B cell (primary cell): ENCODE measurements around the gene TEAD1. TPM values are rescaled to one million over a fixed set of nuclear protein-coding genes. Genes with fewer than 3 reads are reported as not detected.

ENCODE experiments used
- ATAC-seq: fragments of 200-7000 bp; cut with Tn5 transposase; one replicate; pipeline ENCODE4 v1.10.0; 2021; ENCODE audit warnings: low read depth, mild to moderate bottlenecking, moderate number of reproducible peaks, moderate library complexity
- CTCF ChIA-PET: fragments of 350-600 bp; sonication (Branson Sonifier 250); formaldehyde crosslinking; loops from one replicate; lab custom pipeline; 2021; ENCODE audit warnings: antibody characterized with exemption, inconsistent platforms; lab: Charles Lee
- POLR2A ChIA-PET: fragments of 350-600 bp; sonication (Branson Sonifier 250); formaldehyde crosslinking; loops from one replicate; lab custom pipeline; 2021; ENCODE audit warnings: antibody characterized with exemption; lab: Charles Lee
- DNase-seq: peaks from one replicate; pipeline ENCODE4 v3.0.0; 2013
- H2AFZ ChIP-seq: 2 replicates; pipeline ENCODE4 v1.6.1; 2012; ENCODE audit warnings: mild to moderate bottlenecking, low read depth, low read length; ENCODE audit not compliant: insufficient read depth, poor library complexity, severe bottlenecking
- H3K27ac ChIP-seq, 2 donors: 1 replicate in 1 of 2; 2 replicates in 1 of 2; pipeline ENCODE4 v1.5.1; 2012 to 2013; ENCODE audit warnings: low read length in 2 of 2, mild to moderate bottlenecking in 2 of 2, moderate library complexity in 1 of 2
- H3K27me3 ChIP-seq, 4 experiments: fragments of 200-600 bp in 1 of 4; sonication (generic) in 1 of 4; replicated peaks in 1 of 4; 1 replicate in 2 of 4; 2 replicates in 2 of 4; pipeline versions ENCODE4 v1.6.1 to v1.7.0; 2013 to 2016; ENCODE audit warnings: low read length in 3 of 4, mild to moderate bottlenecking in 2 of 4, mixed read lengths in 1 of 4, moderate library complexity in 1 of 4; ENCODE audit not compliant: insufficient read depth in 4 of 4, control insufficient read depth in 3 of 4; ENCODE audit errors: control extremely low read depth in 1 of 4
- H3K36me3 ChIP-seq, 2 experiments: replicated peaks in 1 of 2; 1 replicate in 1 of 2; 2 replicates in 1 of 2; pipeline versions ENCODE4 v1.6.1 to v1.7.1; 2013; ENCODE audit warnings: low read length in 1 of 2; ENCODE audit not compliant: insufficient read depth in 2 of 2, control insufficient read depth in 1 of 2; ENCODE audit errors: control extremely low read depth in 1 of 2, extremely low read depth in 1 of 2
- H3K4me1 ChIP-seq, 2 donors: fragments of 200-600 bp in 1 of 2; sonication (generic) in 1 of 2; 1 replicate in 1 of 2; 2 replicates in 1 of 2; pipeline versions ENCODE4 v1.5.1 to v1.6.1; 2013 to 2017; ENCODE audit warnings: low read length in 2 of 2; ENCODE audit not compliant: control insufficient read depth in 2 of 2, insufficient read depth in 2 of 2
- H3K4me2 ChIP-seq: replicated peaks from 2 replicates; pipeline ENCODE3; 2012; ENCODE audit warnings: mild to moderate bottlenecking, low read depth, low read length; ENCODE audit not compliant: poor library complexity, severe bottlenecking
- H3K4me3 ChIP-seq, 5 experiments: fragments of 200-600 bp in 1 of 5; sonication (generic) in 1 of 5; 1 replicate in 3 of 5; 2 replicates in 2 of 5; pipeline versions ENCODE4 v1.5.1 to v1.7.0; 2011 to 2016; ENCODE audit warnings: low read length in 4 of 5, mild to moderate bottlenecking in 4 of 5, low read depth in 2 of 5, control low read depth in 1 of 5, moderate library complexity in 1 of 5; ENCODE audit not compliant: insufficient read depth in 1 of 5; ENCODE audit errors: control extremely low read depth in 1 of 5, extremely low read depth in 1 of 5
- H3K79me2 ChIP-seq: fragments of 200-600 bp; sonication (generic); one replicate; pipeline ENCODE4 v1.6.0; 2016; ENCODE audit warnings: low read length; ENCODE audit not compliant: control insufficient read depth, insufficient read depth
- H3K9ac ChIP-seq: fragments of 200-600 bp; sonication (generic); 2 replicates; pipeline ENCODE4 v1.6.1; 2017; ENCODE audit warnings: mild to moderate bottlenecking, low read length, moderate library complexity
- H3K9me3 ChIP-seq, 3 donors: one replicate each; pipeline versions ENCODE4 v1.6.1 to v1.7.1; 2013; ENCODE audit warnings: low read length in 2 of 3; ENCODE audit not compliant: control insufficient read depth in 2 of 3, insufficient read depth in 1 of 3; ENCODE audit errors: control extremely low read depth in 1 of 3
- H4K20me1 ChIP-seq: 2 replicates; pipeline ENCODE4 v1.6.0; 2012; ENCODE audit warnings: mild to moderate bottlenecking, low read length; ENCODE audit not compliant: insufficient read depth, control insufficient read depth, poor library complexity, severe bottlenecking
- H3K27ac Mint-ChIP-seq: one replicate; pipeline ENCODE4 v1.8.0; 2021; ENCODE audit warnings: mixed read lengths
- H3K27me3 Mint-ChIP-seq: one replicate; pipeline ENCODE4 v1.8.0; 2021; ENCODE audit warnings: mixed read lengths
- H3K4me1 Mint-ChIP-seq: one replicate; pipeline ENCODE4 v1.8.0; 2021; ENCODE audit warnings: mixed read lengths
- H3K4me3 Mint-ChIP-seq: one replicate; pipeline ENCODE4 v1.8.0; 2021; ENCODE audit warnings: mixed read lengths
- H3K9me3 Mint-ChIP-seq: one replicate; pipeline ENCODE4 v1.8.0; 2022; ENCODE audit warnings: mixed read lengths; ENCODE audit not compliant: insufficient read depth
- EZH2 ChIP-seq: IDR thresholded peaks from 2 replicates; pipeline ENCODE4 v1.6.1; 2012; ENCODE audit warnings: borderline replicate concordance, low read depth, mild to moderate bottlenecking, moderate library complexity, low read length; ENCODE audit not compliant: insufficient read depth, poor library complexity, severe bottlenecking
- WGBS: methylation state at CpG from one replicate; pipeline ENCODE4 v1.1.5; 2013; ENCODE audit warnings: missing lambda C conversion rate; ENCODE audit not compliant: insufficient coverage; 5-methylcytosine and 5-hydroxymethylcytosine counted together
- intact Hi-C: fragments of 100-400 bp; cut with micrococcal nuclease; formaldehyde crosslinking; loops from one replicate; pipeline ENCODE4 v1.10.0; 2022
- polyA plus RNA-seq: library from polyadenylated mRNA; depleted of rRNA; stranded (reverse); fragments of >200 nt; gene quantifications from 2 replicates; pipeline ENCODE4 v1.2.3, GENCODE V29; 2012
- total RNA-seq, 2 donors: library from RNA; stranded (reverse); fragments of 120-200 nt in 1 of 2; gene quantifications; 1 replicate in 1 of 2; 2 replicates in 1 of 2; pipeline versions ENCODE4 v1.2.3 to v1.2.4, GENCODE V29; 2013 to 2022
- TF ChIP-seq, protein P1 (sequence below): fragments of 200-600 bp; IDR thresholded peaks from one replicate; pipeline ENCODE4 v1.8.0; 2022; ENCODE audit warnings: antibody characterized with exemption, mild to moderate bottlenecking

The TEAD1 gene
- total and polyA plus RNA-seq, 2 donors (not counting 1 experiment from before 2014, with no cell fraction given), result 0.30 TPM; not detected in 1

GRCh38 chr11:12655842-12656241 lies 18.4 kb upstream of the TEAD1 start:
- H3K27ac Mint-ChIP-seq, result no peak overlapping the region

GRCh38 chr11:12657336-12657735 lies 16.9 kb upstream of the TEAD1 start:
- ATAC-seq (no peak), DNase-seq (no peak)
- H3K27me3 ChIP-seq, result peaks cover 0 to 6% (median 0%) of the 10 kb centered on the region in 4 experiments
- TF ChIP-seq, protein P1, sequence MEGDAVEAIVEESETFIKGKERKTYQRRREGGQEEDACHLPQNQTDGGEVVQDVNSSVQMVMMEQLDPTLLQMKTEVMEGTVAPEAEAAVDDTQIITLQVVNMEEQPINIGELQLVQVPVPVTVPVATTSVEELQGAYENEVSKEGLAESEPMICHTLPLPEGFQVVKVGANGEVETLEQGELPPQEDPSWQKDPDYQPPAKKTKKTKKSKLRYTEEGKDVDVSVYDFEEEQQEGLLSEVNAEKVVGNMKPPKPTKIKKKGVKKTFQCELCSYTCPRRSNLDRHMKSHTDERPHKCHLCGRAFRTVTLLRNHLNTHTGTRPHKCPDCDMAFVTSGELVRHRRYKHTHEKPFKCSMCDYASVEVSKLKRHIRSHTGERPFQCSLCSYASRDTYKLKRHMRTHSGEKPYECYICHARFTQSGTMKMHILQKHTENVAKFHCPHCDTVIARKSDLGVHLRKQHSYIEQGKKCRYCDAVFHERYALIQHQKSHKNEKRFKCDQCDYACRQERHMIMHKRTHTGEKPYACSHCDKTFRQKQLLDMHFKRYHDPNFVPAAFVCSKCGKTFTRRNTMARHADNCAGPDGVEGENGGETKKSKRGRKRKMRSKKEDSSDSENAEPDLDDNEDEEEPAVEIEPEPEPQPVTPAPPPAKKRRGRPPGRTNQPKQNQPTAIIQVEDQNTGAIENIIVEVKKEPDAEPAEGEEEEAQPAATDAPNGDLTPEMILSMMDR, result no peak
- TF ChIP-seq EZH2, result no peak
- no peak overlapping the region for H3K27ac ChIP-seq
- H3K36me3 ChIP-seq, result no peaks in the 10 kb centered on the region
- H4K20me1 ChIP-seq, result no peaks in the 10 kb centered on the region
- no peak overlapping the region for H3K4me2 ChIP-seq
- Mint-ChIP-seq H3K4me1 (no peaks in the 10 kb centered on the region), H3K9me3 (peaks cover 5% of the 10 kb centered on the region), H3K27me3 (peaks cover 11% of the 10 kb centered on the region), H3K27ac (no peak overlapping the region), H3K4me3 (no peak overlapping the region)
- H3K4me1 ChIP-seq, result no peaks in the 10 kb centered on the region
- no CpG with 5 or more reads among the region's 3 CpGs for WGBS
- H3K9ac ChIP-seq, result no peak overlapping the region
- H3K79me2 ChIP-seq, result no peaks in the 10 kb centered on the region
- intact Hi-C loops, result no loop called here
- H3K9me3 ChIP-seq, result peaks cover 0 to 12% (median 0%) of the 10 kb centered on the region in 3 donors
- POLR2A ChIA-PET, result no interaction called here
- CTCF ChIA-PET, result no interaction called here
- no peak overlapping the region for H2AFZ ChIP-seq
- H3K4me3 ChIP-seq, result no peak overlapping the region

More at GRCh38 chr11:12655842-12656241, 18.4 kb upstream of the TEAD1 start:
- ChIA-PET POLR2A (no interaction called here), CTCF (no interaction called here)
- ATAC-seq, result no peak
- peaks cover 3% of the 10 kb centered on the region for H3K27me3 Mint-ChIP-seq
- H3K9me3 Mint-ChIP-seq, result peaks cover 5% of the 10 kb centered on the region
- no peak overlapping the region for H2AFZ ChIP-seq
- DNase-seq, result no peak
- no peak overlapping the region for H3K4me2 ChIP-seq
- no peak overlapping the region for H3K4me3 ChIP-seq
- no peaks in the 10 kb centered on the region for H3K36me3 ChIP-seq
- no peak overlapping the region for H3K27ac ChIP-seq
- H3K9me3 ChIP-seq, result peaks cover 0 to 12% (median 0%) of the 10 kb centered on the region in 3 donors
- H3K9ac ChIP-seq, result no peak overlapping the region
- no peaks in the 10 kb centered on the region for H3K4me1 Mint-ChIP-seq
- TF ChIP-seq EZH2, result no peak
- TF ChIP-seq, protein P1, result no peak
- no peaks in the 10 kb centered on the region for H3K79me2 ChIP-seq
- H3K27me3 ChIP-seq, result peaks cover 0 to 3% (median 0%) of the 10 kb centered on the region in 4 experiments
- intact Hi-C loops, result no loop called here
- H3K4me1 ChIP-seq, result no peaks in the 10 kb centered on the region
- no peak overlapping the region for H3K4me3 Mint-ChIP-seq
- H4K20me1 ChIP-seq, result no peaks in the 10 kb centered on the region
